ENCODE data around the gene UBE2L3.
A peak's percentile ranks its signal among the peaks of the same experiment; 100 is the strongest.
"Not testable (repeated sequence)": the region's sequence is repeated elsewhere in the genome, so short reads cannot be mapped to it uniquely, and the experiment has no call there.

Gene UBE2L3

GRCh38 chr22:21603973-21604372 is 36.5 kb downstream of the UBE2L3 start:
- DNase-seq, result no peak

DNA sequence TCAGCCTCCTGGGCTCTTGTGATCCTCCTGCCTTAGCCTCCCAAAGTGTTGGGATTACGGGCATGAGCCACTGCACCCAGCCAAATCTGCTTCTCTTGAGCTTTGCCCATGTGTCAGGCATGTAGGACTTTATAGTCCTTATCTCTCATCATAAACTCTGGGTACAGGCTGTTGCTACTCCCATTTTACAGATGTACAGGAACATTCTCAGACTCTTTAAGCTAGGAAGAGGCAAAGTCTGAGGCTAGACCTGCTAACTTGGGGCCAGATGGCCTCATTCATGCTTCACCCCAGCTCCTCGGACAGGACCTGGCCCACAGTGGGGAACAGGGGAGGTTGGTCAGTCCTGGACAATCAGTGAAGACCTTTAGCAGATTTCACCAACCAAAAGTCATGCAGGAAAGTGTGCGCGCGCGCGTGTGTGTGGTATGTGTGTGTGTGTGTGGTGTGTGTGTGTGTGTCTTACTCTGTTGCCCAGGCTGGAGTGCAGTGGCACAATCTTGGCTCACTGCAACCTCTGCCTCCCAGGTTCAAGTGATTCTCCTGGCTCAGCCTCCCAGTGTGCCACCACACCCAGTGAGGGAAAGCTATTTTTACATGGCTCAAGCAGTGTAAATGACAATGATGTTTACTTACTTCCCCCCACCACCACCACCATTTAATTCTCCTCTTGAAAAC is 38.5 kb downstream of the UBE2L3 start:
- DNase-seq, result no peak

DNA sequence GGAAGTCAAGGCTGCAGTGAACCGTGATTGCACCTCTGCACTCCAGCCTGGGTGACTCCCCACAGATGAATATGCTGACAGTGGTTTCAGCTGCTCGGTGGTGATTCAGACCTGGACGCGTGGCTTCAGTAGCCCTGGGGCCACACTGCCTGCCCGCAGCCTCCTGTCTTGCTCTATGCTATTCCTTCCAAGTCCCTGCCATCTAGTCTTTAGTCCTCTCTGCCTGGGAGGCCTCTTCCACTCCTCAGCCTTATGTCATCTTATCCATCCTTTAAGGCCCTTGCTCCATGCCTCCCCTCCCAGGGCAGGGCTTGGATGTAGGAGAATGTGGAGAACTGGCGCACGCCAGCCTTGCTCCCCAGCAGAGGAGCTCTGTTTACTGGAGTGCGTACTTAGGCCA is 39.3 kb downstream of the UBE2L3 start:
- no peak for DNase-seq

- DNase-seq, result not testable (repeated sequence)
These were observed 42.1 kb downstream of the UBE2L3 start for GRCh38 chr22:21609556-21610157.

DNA sequence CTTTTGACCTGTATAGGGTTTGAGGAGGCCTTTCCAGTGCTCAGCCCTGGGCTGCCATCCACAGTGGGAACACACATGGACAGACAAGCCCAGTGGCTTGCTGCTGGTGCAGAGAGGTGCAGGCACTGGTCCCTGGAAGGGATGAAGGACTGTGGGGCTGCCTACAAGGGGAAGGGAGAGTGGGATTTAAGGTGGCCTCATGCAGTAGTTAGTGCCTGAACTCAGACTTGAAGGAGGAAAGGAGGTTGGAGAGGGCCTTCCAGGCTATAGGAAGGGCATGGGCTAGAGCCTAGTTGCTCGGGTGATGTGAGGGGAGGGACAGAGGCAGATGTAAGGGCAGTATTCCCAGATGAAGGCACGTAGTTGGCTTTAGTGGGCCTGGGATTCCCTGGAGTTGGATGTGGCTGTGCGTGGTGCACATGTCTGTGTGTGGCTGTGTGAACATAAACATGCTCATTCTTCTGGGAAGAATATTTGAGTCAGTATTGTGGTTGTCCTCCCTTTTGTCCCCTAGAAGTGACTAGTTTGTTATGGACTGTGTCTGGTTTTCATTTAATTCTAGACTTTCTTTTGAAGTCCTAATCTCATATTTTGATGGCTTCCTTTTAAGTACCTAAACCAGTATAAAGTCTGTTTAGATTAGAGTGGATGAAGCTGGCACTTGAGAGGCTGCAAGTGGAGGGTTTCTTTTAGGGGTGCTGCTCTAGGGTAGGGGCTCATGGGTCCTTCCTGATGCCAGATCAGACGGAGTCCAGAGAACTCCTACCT is 43.9 kb downstream of the UBE2L3 start:
- DNase-seq, result no peak

DNA sequence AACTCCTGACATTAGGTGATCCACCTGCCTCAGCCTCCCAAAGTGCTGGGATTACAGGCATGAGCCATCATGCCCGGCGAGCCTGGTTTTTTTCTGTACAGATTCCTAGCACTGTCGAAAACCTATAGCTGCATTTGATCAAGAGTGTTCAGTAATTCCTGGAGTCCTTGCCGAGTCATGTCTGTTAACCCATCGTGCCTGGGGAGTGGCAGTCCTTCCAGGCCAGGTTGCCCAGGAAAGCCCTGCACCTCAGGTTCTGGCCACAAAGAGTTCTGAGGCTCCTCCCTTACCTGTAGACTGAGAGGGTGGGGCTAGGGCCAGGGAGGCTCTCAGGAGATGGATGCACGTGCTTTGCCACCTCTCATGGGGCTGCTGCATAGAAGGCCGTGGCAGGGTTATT is 45.3 kb downstream of the UBE2L3 start:
- DNase-seq, result no peak

- no peak for DNase-seq
These were observed 46.2 kb downstream of the UBE2L3 start for GRCh38 chr22:21613553-21614233.

DNA sequence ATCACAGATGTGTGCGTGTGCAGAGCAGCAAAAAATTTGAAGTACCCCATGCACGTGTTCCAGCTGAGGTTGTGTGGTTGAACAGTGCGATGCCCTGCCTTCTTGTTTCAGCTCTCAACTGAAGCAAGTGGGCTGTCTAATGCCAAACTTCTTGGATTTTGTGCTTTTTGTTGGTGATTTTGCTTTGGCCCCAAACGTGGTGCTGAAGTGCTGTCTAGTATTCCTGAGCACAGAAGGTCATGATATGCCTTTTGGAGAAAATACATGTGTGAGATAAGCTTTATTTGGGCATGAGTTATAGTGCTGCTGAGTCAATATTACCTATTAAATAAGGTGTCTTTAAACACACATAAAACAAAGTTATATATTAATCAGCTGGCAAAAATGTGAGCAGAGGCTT is 48.2 kb downstream of the UBE2L3 start:
- no peak for DNase-seq

DNA sequence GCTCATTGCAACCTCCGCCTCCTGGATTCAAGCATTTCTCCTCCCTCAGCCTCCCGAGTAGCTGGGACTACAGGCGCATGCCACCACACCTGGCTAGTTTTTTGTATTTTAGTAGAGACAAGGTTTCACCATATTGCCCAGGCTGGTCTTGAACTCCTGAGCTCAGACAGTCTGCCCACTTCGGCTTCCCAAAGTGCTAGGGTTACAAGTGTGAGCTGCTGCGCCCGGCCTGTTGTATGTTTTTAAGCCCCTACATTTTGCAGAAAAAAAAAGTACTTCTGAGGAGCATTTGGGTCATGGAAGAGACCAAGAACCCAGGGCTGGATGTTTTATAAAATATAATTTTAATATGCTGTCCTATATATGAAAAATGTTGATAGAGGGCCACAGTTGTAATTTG is 49.8 kb downstream of the UBE2L3 start:
- not testable (repeated sequence) for DNase-seq

DNA sequence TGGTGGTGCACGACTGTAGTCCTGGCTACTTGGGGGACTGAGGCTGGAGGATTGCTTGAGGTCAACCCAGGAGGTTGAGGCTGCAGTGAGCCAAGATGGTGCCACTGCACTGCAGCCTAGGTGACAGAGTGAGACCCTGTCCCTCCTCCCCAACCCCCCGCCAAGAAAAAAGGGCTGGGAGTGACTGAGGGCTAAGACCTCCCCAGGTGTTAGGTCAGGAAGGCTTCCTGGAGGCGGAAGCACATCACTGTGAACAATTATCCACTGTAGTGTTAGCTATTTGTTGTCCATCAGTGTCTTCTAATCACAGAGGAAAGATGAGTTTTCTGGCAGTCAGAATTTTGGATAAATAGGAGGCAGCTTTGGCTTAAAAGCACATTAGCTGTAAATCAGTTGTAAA is 53.5 kb downstream of the UBE2L3 start:
- no peak for DNase-seq

GRCh38 chr22:21622011-21622918 is 54.8 kb downstream of the UBE2L3 start:
- no peak for DNase-seq

DNA sequence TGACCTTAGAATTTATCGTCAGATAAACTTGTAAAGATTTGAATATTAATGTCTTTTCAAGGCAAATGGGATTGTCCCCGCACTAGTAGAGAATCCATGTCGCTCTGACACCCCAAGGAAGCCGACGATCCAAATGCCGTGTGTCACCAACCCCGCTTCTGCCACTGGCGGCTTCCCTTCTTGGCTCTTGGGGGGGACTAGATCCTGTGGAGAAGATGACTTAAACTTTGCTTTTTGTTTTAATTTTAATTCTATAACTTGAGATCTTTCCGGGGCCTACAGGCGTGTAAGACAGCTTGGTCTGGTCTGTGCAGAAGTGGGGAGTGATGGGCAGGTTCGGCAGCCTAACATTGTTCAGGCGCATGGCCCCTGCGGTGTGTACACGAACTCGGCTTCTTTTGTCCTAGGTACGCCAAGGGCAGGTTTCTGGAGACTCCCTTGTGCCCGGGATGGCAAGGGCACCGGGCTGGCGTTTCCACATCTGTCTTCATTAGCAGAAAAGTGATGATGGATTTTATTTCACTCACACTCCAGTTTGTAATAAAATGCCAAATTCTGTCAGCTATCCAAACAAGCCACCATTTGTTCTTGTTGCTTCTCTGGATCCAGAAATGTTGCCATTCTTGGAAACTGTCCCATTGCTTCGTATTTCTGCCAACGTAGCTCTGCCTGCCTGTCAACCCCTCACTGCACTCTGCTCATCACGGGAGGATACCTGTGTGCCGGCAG is 55.6 kb downstream of the UBE2L3 start:
- no peak for DNase-seq

GRCh38 chr22:21623648-21623970 is 56.1 kb downstream of the UBE2L3 start:
- no peak for DNase-seq

GRCh38 chr22:21624120-21624879 is 56.8 kb downstream of the UBE2L3 start:
- peak in 1 of 2 experiments; percentile 43 for DNase-seq

DNA sequence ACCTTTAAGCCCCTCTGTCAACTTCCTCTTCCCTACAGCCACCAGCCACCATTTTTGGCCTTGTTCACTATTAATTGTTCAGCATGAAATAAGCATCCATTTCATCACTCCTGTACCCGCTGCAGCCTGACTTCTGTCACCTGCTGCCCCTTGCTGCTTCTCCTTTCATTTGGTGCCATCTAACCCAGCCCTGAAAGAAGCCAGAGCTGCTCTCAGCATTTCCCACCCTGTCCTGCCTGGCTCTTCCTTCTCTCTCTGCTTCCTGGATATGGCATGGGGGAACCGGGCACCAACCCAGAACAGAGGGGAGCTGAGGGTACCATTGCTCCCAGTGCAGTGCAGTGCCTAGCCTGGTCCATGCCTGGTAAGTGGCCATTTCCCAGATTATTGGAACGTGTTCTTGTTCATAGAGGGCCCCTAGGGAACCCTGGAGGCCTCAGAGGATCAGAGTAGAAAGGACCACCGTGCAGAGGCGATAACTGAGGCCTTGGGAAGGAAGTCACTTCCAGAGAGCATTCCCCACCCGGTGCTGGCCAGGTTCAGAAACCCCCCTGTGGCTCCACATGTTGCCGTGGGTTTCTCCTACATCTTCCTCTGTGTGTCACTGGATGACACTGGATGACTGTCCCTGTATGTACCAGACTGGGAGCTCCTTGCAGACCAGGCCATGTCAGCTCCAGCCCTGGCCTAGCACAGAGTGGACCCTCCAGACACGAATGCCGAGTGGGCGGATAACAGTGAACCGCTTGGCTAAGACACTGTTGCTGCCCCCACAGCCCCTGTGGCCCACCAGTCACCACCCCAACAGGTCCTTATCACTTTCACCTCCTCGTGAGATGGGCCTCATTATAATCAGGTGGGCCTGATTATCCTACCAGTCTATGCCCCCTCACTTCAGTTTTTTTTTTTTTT is 57.6 kb downstream of the UBE2L3 start:
- no peak for DNase-seq

DNA sequence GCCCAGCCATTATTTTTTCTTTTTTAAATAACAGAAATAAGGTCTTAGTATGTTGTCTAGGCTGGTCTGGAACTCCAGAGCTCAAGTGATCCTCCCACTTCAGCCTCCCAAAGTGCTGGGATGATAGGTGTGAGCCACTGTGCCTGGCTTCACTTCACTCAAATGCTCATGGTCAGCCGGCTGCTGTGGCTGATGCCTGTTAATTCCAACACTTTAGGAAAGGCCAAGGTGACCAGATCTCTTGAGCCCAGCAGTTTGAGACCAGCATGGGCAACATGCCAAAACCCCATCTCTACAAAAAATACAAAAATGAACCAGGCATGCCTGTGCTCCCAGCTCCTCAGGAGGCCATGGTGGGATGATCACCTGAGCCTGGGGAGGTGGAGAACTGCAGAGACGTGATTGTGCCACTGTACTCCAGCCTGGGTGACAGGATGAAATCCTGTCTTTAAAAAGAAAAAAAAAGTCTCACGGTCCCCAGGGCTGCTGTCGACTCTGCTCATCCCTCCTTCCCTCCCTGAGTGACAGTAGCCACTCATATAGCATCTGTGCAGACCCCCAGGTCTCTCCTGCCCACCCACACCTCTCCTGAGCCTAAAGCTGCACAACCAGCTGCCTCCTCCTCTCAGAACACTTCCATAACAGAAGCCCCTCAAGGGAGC is 58.7 kb downstream of the UBE2L3 start:
- no peak for DNase-seq

GRCh38 chr22:21626735-21627469 is 59.4 kb downstream of the UBE2L3 start:
- DNase-seq, result no peak

GRCh38 chr22:21628386-21629254 is 61.1 kb downstream of the UBE2L3 start:
- no peak for DNase-seq

Measured in stimulated activated CD4-positive, alpha-beta T cell treated with anti-CD3 and anti-CD28 coated beads, Interleukin-4, amount 100 ng/mL, for 4 hours (primary cell).